ENCODE results near the gene MAP9.
A peak's percentile ranks its signal among the peaks of the same experiment; 100 is the strongest.
"Not testable (repeated sequence)": the region's sequence is repeated elsewhere in the genome, so short reads cannot be mapped to it uniquely, and the experiment has no call there.

Gene MAP9

GRCh38 chr4:155376387-155377268 is at the start of gene MAP9:
TSS of gene MAP9 (minus strand) at chr4:155376965. CDS start at chr4:155375850, 1,115 bp downstream.
- peak; percentile 93 for DNase-seq

GRCh38 chr4:155424778-155425177 is 48.0 kb upstream of the MAP9 start:
- not testable (repeated sequence) for DNase-seq

- no peak for DNase-seq
Measured at GRCh38 chr4:155423671-155424070, 46.9 kb upstream of the MAP9 start.

- no peak for DNase-seq
Measured at GRCh38 chr4:155419266-155419665, 42.5 kb upstream of the MAP9 start.

- no peak for DNase-seq
Measured at GRCh38 chr4:155415662-155416061, 38.9 kb upstream of the MAP9 start.

GRCh38 chr4:155413451-155413850 is 36.7 kb upstream of the MAP9 start:
- DNase-seq: no peak

- DNase-seq: no peak
Measured at GRCh38 chr4:155411546-155411945, 34.8 kb upstream of the MAP9 start.

GRCh38 chr4:155408796-155409195 is 32.0 kb upstream of the MAP9 start:
- no peak for DNase-seq

GRCh38 chr4:155407480-155407879 is 30.7 kb upstream of the MAP9 start:
- DNase-seq: no peak

- no peak for DNase-seq
Measured at GRCh38 chr4:155405059-155405458, 28.3 kb upstream of the MAP9 start.

GRCh38 chr4:155403886-155404285 is 27.1 kb upstream of the MAP9 start:
- no peak for DNase-seq

- no peak for DNase-seq
Measured at GRCh38 chr4:155402941-155403340, 26.2 kb upstream of the MAP9 start.

GRCh38 chr4:155400893-155401292 is 24.1 kb upstream of the MAP9 start:
- no peak for DNase-seq

- DNase-seq: no peak
Measured at GRCh38 chr4:155399974-155400697, 23.4 kb upstream of the MAP9 start.

GRCh38 chr4:155392481-155393184 is 15.9 kb upstream of the MAP9 start:
- no peak for DNase-seq

- no peak for DNase-seq
Measured at GRCh38 chr4:155391932-155392331, 15.2 kb upstream of the MAP9 start.

GRCh38 chr4:155388162-155388561 is 11.4 kb upstream of the MAP9 start:
- no peak for DNase-seq

- DNase-seq: no peak
Measured at GRCh38 chr4:155383541-155383940, 6.8 kb upstream of the MAP9 start.

- no peak for DNase-seq
Measured at GRCh38 chr4:155377276-155377675, 511 bp upstream of the MAP9 start.

GRCh38 chr4:155371432-155372043 is 5.2 kb downstream of the MAP9 start:
- DNase-seq: no peak

- no peak for DNase-seq
Measured at GRCh38 chr4:155367608-155368007, 9.2 kb downstream of the MAP9 start.

GRCh38 chr4:155353923-155354540 is 22.7 kb downstream of the MAP9 start:
- peak; percentile 41 for DNase-seq

- no peak for DNase-seq
Measured at GRCh38 chr4:155342142-155342541, 34.6 kb downstream of the MAP9 start.
